Prostate gland (tissue), 2 donors: Measurements from ENCODE around the gene PTPRD. TPM values are rescaled to one million over a fixed set of nuclear protein-coding genes. Genes with fewer than 3 reads are reported as not detected.

Experiments
- DNase-seq: peaks from one replicate; pipeline ENCODE4 v3.0.0-alpha.2; 2019; ENCODE audit warnings: low spot score
- H3K27ac ChIP-seq, 2 donors: fragments of 200-600 bp; sonication (generic); 2 replicates each; pipeline ENCODE4 v1.5.1; 2017 to 2019
- H3K27me3 ChIP-seq: fragments of 200-600 bp; sonication (generic); replicated peaks from 2 replicates; pipeline ENCODE4 v1.5.1; 2019; ENCODE audit not compliant: insufficient read depth
- H3K36me3 ChIP-seq, 2 donors: fragments of 200-600 bp; sonication (generic); 1 replicate in 1 of 2; 2 replicates in 1 of 2; pipeline versions ENCODE4 v1.5.1 to v1.8.1; 2017 to 2019
- H3K4me1 ChIP-seq: fragments of 200-600 bp; sonication (generic); replicated peaks from 2 replicates; pipeline ENCODE4 v1.5.1; 2019
- H3K4me3 ChIP-seq, 2 donors: fragments of 200-600 bp; sonication (generic); 2 replicates each; pipeline ENCODE4 v1.5.1; 2017 to 2019
- H3K9me3 ChIP-seq: fragments of 200-600 bp; sonication (generic); 2 replicates; pipeline ENCODE4 v1.5.1; 2017
- POLR2A ChIP-seq: fragments of 450-650 bp; IDR thresholded peaks from one replicate; pipeline ENCODE4 v1.6.1; 2016; ENCODE audit warnings: antibody characterized with exemption, mild to moderate bottlenecking
- POLR2AphosphoS5 ChIP-seq: sonication (generic); formaldehyde crosslinking; IDR thresholded peaks from one replicate; pipeline ENCODE4 v1.6.1; 2017; ENCODE audit warnings: antibody characterized with exemption
- WGBS: methylation state at CpG from one replicate; pipeline ENCODE4 v1.1.5; 2018; 5-methylcytosine and 5-hydroxymethylcytosine counted together
- intact Hi-C: fragments of 100-400 bp; cut with DNase I; formaldehyde crosslinking; loops from one replicate; pipeline ENCODE4 v1.14.2; 2022
- total RNA-seq, 2 donors: library from RNA; depleted of rRNA; stranded (reverse); fragments of >200 nt; gene quantifications; one replicate each; pipeline ENCODE4 v1.1.0, GENCODE V29; 2016
- TF ChIP-seq, protein P1 (sequence below), 4 experiments: fragments of 200-600 bp in 2 of 4; fragments of 450-650 bp in 2 of 4; sonication (generic) in 2 of 4; IDR thresholded peaks; 1 replicate in 3 of 4; 2 replicates in 1 of 4; pipeline ENCODE4 v1.5.1; 2016 to 2019; ENCODE audit warnings: antibody characterized with exemption in 4 of 4, mild to moderate bottlenecking in 2 of 4, moderate library complexity in 2 of 4

The PTPRD gene
- total RNA-seq, 2 donors from 2014 or later, result 5.8 to 23.1 TPM

DNA sequence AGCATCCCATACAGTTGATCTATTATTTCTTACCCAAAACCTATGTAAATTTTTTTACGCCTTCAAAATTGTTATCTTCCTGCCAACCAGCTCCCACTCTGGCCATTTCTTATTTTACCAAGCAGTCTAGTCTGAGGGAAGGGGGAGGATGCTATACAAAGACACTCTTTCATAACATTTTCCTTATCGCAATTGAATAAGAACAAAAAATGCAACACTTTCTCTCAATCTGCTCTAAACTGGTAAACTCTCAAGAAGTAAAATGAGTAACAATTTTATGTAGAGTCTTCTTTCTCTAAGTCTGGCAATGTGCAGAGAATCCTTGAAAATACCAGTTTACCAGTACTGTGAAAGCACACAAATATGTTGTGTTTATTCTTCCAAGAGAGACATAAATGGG, 1216.3 kb downstream of the PTPRD start:
- Histone ChIP-seq H3K4me3 (no peak overlapping the region), H3K36me3 (no peaks in the 10 kb centered on the region), H3K9me3 (no peaks in the 10 kb centered on the region), H3K4me1 (no peaks in the 10 kb centered on the region), H3K27me3 (no peaks in the 10 kb centered on the region), H3K27ac (no peak overlapping the region)
- no peak for DNase-seq
- TF ChIP-seq POLR2A (no peak), POLR2AphosphoS5 (no peak)
- TF ChIP-seq, protein P1, sequence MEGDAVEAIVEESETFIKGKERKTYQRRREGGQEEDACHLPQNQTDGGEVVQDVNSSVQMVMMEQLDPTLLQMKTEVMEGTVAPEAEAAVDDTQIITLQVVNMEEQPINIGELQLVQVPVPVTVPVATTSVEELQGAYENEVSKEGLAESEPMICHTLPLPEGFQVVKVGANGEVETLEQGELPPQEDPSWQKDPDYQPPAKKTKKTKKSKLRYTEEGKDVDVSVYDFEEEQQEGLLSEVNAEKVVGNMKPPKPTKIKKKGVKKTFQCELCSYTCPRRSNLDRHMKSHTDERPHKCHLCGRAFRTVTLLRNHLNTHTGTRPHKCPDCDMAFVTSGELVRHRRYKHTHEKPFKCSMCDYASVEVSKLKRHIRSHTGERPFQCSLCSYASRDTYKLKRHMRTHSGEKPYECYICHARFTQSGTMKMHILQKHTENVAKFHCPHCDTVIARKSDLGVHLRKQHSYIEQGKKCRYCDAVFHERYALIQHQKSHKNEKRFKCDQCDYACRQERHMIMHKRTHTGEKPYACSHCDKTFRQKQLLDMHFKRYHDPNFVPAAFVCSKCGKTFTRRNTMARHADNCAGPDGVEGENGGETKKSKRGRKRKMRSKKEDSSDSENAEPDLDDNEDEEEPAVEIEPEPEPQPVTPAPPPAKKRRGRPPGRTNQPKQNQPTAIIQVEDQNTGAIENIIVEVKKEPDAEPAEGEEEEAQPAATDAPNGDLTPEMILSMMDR (IDR thresholded peaks at IDR 0.05), result no peak
- intact Hi-C loops, result no loop called here
- 96% methylated on average over 2 of the region's 2 CpGs for WGBS

DNA sequence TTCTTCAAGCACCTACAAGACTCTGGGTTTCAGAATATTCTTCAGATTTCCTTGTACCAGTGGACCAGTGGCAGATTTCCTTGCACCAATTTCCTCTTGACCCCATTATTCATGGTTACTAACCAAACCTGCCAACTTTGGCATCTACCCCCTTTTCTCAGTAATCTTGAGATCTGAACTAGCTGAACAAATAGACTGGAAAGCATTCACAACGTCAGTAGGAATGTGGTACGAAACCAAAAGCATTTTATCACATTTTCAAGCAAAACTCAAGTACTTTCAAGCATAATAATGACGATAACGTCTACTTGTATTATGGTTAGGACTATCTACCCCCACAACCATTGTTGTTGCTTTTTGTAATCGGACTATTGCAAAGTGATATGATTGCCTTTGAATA, 1217.3 kb downstream of the PTPRD start:
- WGBS, result 54% methylated on average over 5 of the region's 5 CpGs
- Histone ChIP-seq H3K9me3 (no peaks in the 10 kb centered on the region), H3K36me3 (no peaks in the 10 kb centered on the region), H3K4me1 (no peaks in the 10 kb centered on the region), H3K27me3 (no peaks in the 10 kb centered on the region), H3K4me3 (no peak overlapping the region), H3K27ac (no peak overlapping the region)
- intact Hi-C loops, result no loop called here
- DNase-seq, result no peak
- TF ChIP-seq POLR2AphosphoS5, result no peak
- TF ChIP-seq, protein P1 (IDR thresholded peaks at IDR 0.05), result no peak
- no peak for TF ChIP-seq POLR2A

DNA sequence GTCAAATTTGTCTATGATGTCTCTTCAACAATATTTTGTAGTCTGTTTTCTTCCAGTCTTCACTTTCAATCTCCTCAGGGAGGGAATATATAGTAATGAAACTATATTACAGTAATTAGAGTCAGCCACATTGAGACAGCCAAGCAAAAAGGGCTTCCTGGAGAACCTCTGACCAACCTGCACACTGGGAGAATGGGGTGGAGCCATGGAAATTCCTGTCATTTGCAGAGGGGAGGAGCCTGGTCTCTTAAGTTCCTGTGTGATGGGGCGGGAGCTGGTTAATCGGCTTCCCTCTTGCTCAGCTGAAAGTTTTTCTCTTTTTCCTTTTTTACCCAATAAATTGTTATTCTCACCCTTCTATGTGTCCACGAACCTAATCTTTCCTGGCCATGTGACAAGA, 1220.0 kb downstream of the PTPRD start:
- TF ChIP-seq, protein P1 (IDR thresholded peaks at IDR 0.05), result no peak
- no peak for TF ChIP-seq POLR2A
- no peak for TF ChIP-seq POLR2AphosphoS5
- Histone ChIP-seq H3K4me3 (no peak overlapping the region), H3K36me3 (no peaks in the 10 kb centered on the region), H3K4me1 (no peaks in the 10 kb centered on the region), H3K9me3 (no peaks in the 10 kb centered on the region), H3K27ac (no peak overlapping the region), H3K27me3 (no peaks in the 10 kb centered on the region)
- intact Hi-C loops, result no loop called here
- DNase-seq, result no peak
- 84% methylated on average over 3 of the region's 3 CpGs for WGBS

DNA sequence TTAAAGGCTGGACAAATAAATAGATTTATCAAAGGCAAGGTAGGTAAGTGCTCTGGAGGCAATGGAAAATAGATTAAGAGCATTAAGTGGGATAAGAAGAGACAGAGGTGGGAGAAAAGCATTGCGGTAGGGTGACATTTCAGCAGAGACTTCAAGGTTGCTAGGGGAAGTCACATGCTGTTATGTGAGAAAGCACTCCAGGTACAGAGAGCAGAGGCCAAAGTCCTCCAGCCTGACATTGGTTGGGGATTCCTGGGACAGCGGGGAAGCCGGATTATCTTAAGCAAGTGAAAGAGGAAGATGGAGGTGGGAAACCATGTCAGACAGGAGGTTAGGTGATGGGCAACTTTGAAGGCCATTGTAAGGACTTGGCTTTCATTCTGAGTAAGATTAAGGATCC, 1222.9 kb downstream of the PTPRD start:
- no peaks in the 10 kb centered on the region for H3K36me3 ChIP-seq
- H3K27ac ChIP-seq, result no peak overlapping the region
- no peak overlapping the region for H3K4me3 ChIP-seq
- WGBS, result 86% methylated on average over 3 of the region's 3 CpGs
- no peaks in the 10 kb centered on the region for H3K27me3 ChIP-seq
- no peaks in the 10 kb centered on the region for H3K4me1 ChIP-seq
- H3K9me3 ChIP-seq, result no peaks in the 10 kb centered on the region
- TF ChIP-seq, protein P1 (IDR thresholded peaks at IDR 0.05), result no peak
- DNase-seq, result no peak
- intact Hi-C loops, result no loop called here

DNA sequence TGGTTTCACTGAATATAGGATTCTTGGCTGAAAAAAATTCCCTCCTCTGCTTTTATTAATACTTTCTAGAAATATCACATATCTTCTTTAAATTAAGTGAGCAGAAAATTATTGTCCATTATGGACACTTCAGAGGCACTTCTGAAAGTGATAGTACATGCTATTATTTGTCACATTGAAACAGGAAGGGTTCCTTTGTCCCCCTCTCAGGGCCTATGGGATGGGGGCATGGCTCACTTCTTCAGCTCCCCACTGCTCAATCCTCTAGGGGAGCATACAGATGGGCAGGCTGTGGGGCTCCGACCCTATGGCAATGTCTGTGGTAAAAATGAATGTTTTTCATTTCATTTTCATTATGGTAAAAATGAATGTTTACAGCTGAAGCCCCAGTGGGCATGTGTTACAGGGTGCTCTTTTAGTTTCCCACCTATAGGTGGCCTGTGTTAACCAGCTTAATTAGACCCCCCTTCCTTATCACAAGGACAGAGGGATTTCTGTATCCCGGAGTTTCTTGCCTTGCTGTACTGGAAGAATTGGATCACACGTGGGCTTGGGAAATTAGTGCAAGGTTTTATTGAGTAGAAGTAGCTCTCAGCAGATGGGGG, 1225.2 kb downstream of the PTPRD start:
- H3K36me3 ChIP-seq, result no peaks in the 10 kb centered on the region
- no peak overlapping the region for H3K27ac ChIP-seq
- no peaks in the 10 kb centered on the region for H3K4me1 ChIP-seq
- no peak for TF ChIP-seq POLR2A
- TF ChIP-seq, protein P1 (IDR thresholded peaks at IDR 0.05), result no peak
- TF ChIP-seq POLR2AphosphoS5, result no peak
- DNase-seq, result no peak
- no peak overlapping the region for H3K4me3 ChIP-seq
- H3K9me3 ChIP-seq, result no peaks in the 10 kb centered on the region
- intact Hi-C loops, result no loop called here
- no peaks in the 10 kb centered on the region for H3K27me3 ChIP-seq
- WGBS, result 73% methylated on average over 3 of the region's 3 CpGs
